PC-9 (cell line): ENCODE measurements around the gene SPIN1. TPM values are rescaled to one million over a fixed set of nuclear protein-coding genes. Genes with fewer than 3 reads are reported as not detected.

Experiments
- BruUV-seq: library from RNA; stranded (reverse); fragments of 400-500 nt; replicated peaks from 2 replicates; lab custom pipeline; 2021; lab: Mats Ljungman, UMichigan
- CTCF ChIA-PET: fragments of 300-600 bp; sonication (Branson Sonifier 250); formaldehyde crosslinking; loops from one replicate; lab custom pipeline; 2022; ENCODE audit warnings: antibody characterized with exemption; lab: Charles Lee
- POLR2A ChIA-PET: fragments of 300-600 bp; sonication (Branson Sonifier 250); formaldehyde crosslinking; loops from one replicate; lab custom pipeline; 2022; ENCODE audit warnings: antibody characterized with exemption; ENCODE audit not compliant: unreplicated experiment; lab: Charles Lee
- DNase-seq, 2 experiments: peaks; one replicate each; pipeline versions ENCODE4 v3.0.0 to v3.0.0-alpha.2; 2015 to 2022; ENCODE audit warnings: mixed read lengths in 1 of 2
- H2AFZ ChIP-seq: fragments of 200-600 bp; sonication (generic); 2 replicates; pipeline ENCODE4 v1.8.1; 2017; ENCODE audit warnings: antibody characterized with exemption
- H3F3A ChIP-seq: fragments of 200-600 bp; sonication (generic); 2 replicates; pipeline ENCODE4 v1.8.1; 2017; ENCODE audit warnings: antibody characterized with exemption, mild to moderate bottlenecking, low read depth; ENCODE audit not compliant: insufficient read depth
- H3K27ac ChIP-seq: fragments of 200-600 bp; sonication (generic); 2 replicates; pipeline ENCODE4 v1.6.1; 2016; ENCODE audit warnings: mixed run types
- H3K27me3 ChIP-seq: fragments of 200-600 bp; sonication (generic); 2 replicates; pipeline ENCODE4 v1.6.1; 2016; ENCODE audit warnings: low read depth, mixed run types; ENCODE audit not compliant: insufficient read depth
- H3K36me3 ChIP-seq: fragments of 200-600 bp; sonication (generic); 2 replicates; pipeline ENCODE4 v1.6.1; 2016; ENCODE audit warnings: low read depth, mixed run types
- H3K4me1 ChIP-seq: fragments of 200-600 bp; sonication (generic); replicated peaks from 2 replicates; pipeline ENCODE4 v1.6.1; 2016; ENCODE audit warnings: mixed run types; ENCODE audit not compliant: insufficient read depth
- H3K4me2 ChIP-seq: fragments of 200-600 bp; sonication (generic); 2 replicates; pipeline ENCODE4 v1.6.1; 2017; ENCODE audit warnings: mixed run types
- H3K4me3 ChIP-seq: fragments of 200-600 bp; sonication (generic); 2 replicates; pipeline ENCODE4 v1.6.1; 2016; ENCODE audit warnings: mixed run types
- H3K79me2 ChIP-seq: fragments of 200-600 bp; sonication (generic); 2 replicates; pipeline ENCODE4 v1.6.1; 2017; ENCODE audit warnings: low read depth, mixed run types
- H3K9me2 ChIP-seq: fragments of 200-600 bp; sonication (generic); 2 replicates; pipeline ENCODE4 v1.8.1; 2017; ENCODE audit warnings: mild to moderate bottlenecking; ENCODE audit not compliant: insufficient read depth
- H3K9me3 ChIP-seq: fragments of 200-600 bp; sonication (generic); 2 replicates; pipeline ENCODE4 v1.8.1; 2016; ENCODE audit warnings: low read depth; ENCODE audit not compliant: insufficient read depth
- H4K20me1 ChIP-seq: fragments of 200-600 bp; sonication (generic); 2 replicates; pipeline ENCODE4 v1.8.1; 2017; ENCODE audit not compliant: insufficient read depth
- CTCF ChIP-seq: fragments of 200-600 bp; sonication (generic); conservative IDR thresholded peaks from 2 replicates; pipeline ENCODE4 v1.6.1; 2017; ENCODE audit warnings: mixed run types, antibody characterized with exemption, mild to moderate bottlenecking, moderate library complexity
- EZH2 ChIP-seq: fragments of 200-600 bp; sonication (generic); IDR thresholded peaks from 2 replicates; pipeline ENCODE4 v1.8.0; 2017; ENCODE audit warnings: antibody characterized with exemption, low read depth
- intact Hi-C: fragments of 100-400 bp; cut with micrococcal nuclease; formaldehyde crosslinking; loops from one replicate; pipeline ENCODE4 v1.10.0; 2022; ENCODE audit not compliant: unreplicated experiment
- total RNA-seq: library from RNA; stranded (reverse); gene quantifications from 2 replicates; pipeline ENCODE4 v1.2.3, GENCODE V29; 2021

Gene SPIN1
- total RNA-seq, 1 experiment from 2014 or later, result 102 TPM

- no peaks in the 10 kb centered on the region for H3F3A ChIP-seq
- no peaks in the 10 kb centered on the region for H3K79me2 ChIP-seq
- no peaks in the 10 kb centered on the region for H3K36me3 ChIP-seq
- ChIA-PET CTCF (no interaction called here), POLR2A (no interaction called here)
- no peak for DNase-seq
- TF ChIP-seq CTCF, result no peak
- TF ChIP-seq EZH2, result no peak
- no peak overlapping the region for H3K4me3 ChIP-seq
- H3K9me3 ChIP-seq, result no peaks in the 10 kb centered on the region
- intact Hi-C loops, result no loop called here
- H4K20me1 ChIP-seq, result no peaks in the 10 kb centered on the region
- H3K4me1 ChIP-seq, result no peaks in the 10 kb centered on the region
- no peak overlapping the region for H3K27ac ChIP-seq
- H2AFZ ChIP-seq, result no peak overlapping the region
- BruUV-seq, result no TSS peak
- no peaks in the 10 kb centered on the region for H3K27me3 ChIP-seq
- no peaks in the 10 kb centered on the region for H3K9me2 ChIP-seq
- no peak overlapping the region for H3K4me2 ChIP-seq
Measured at GRCh38 chr9:88502552-88503034, 114.3 kb downstream of the SPIN1 start.

GRCh38 chr9:88503081-88503844 is 115.0 kb downstream of the SPIN1 start:
- Histone ChIP-seq H3K27ac (no peak overlapping the region), H3F3A (no peaks in the 10 kb centered on the region), H3K36me3 (no peaks in the 10 kb centered on the region), H2AFZ (no peak overlapping the region), H3K9me2 (no peaks in the 10 kb centered on the region), H3K9me3 (no peaks in the 10 kb centered on the region; the same call in 1 of the 2 replicates), H3K4me2 (no peak overlapping the region), H3K79me2 (no peaks in the 10 kb centered on the region), H3K4me1 (no peaks in the 10 kb centered on the region), H4K20me1 (no peaks in the 10 kb centered on the region), H3K27me3 (no peaks in the 10 kb centered on the region), H3K4me3 (no peak overlapping the region)
- BruUV-seq, result no TSS peak
- intact Hi-C loops, result no loop called here
- POLR2A ChIA-PET, result no interaction called here
- no peak for TF ChIP-seq EZH2
- CTCF ChIA-PET, result interaction anchor here (0.5 kb wide), 1 partner anchor 1075 kb away, joined by 3 read pairs; no protein-coding TSS in a partner anchor
- no peak for DNase-seq

GRCh38 chr9:88503845-88504764 is 115.9 kb downstream of the SPIN1 start:
- Histone ChIP-seq H2AFZ (no peak overlapping the region), H3K4me1 (no peaks in the 10 kb centered on the region), H3K36me3 (no peaks in the 10 kb centered on the region), H4K20me1 (no peaks in the 10 kb centered on the region), H3K9me3 (no peaks in the 10 kb centered on the region; the same call in 1 of the 2 replicates), H3K4me2 (no peak overlapping the region), H3K27ac (no peak overlapping the region), H3K4me3 (no peak overlapping the region), H3K9me2 (no peaks in the 10 kb centered on the region), H3F3A (no peaks in the 10 kb centered on the region), H3K79me2 (no peaks in the 10 kb centered on the region), H3K27me3 (no peaks in the 10 kb centered on the region)
- CTCF ChIA-PET, result interaction anchor here (0.5 kb wide), 1 partner anchor 1074 kb away, joined by 3 read pairs; no protein-coding TSS in a partner anchor
- no TSS peak for BruUV-seq
- no peak for TF ChIP-seq CTCF
- no peak for TF ChIP-seq EZH2
- no peak for DNase-seq
- POLR2A ChIA-PET, result no interaction called here
- intact Hi-C loops, result no loop called here
